GM21825 (cell line): ENCODE measurements around the gene MAPK10.
"Not testable (repeated sequence)": the region's sequence is repeated elsewhere in the genome, so short reads cannot be mapped to it uniquely, and the experiment has no call there.

Source experiments
- ATAC-seq: cut with Tn5 transposase; IDR thresholded peaks from one replicate; pipeline ENCODE4 v1.9.1; 2021; ENCODE audit warnings: mild to moderate bottlenecking, moderate library complexity; ENCODE audit not compliant: unreplicated experiment

Gene MAPK10

DNA sequence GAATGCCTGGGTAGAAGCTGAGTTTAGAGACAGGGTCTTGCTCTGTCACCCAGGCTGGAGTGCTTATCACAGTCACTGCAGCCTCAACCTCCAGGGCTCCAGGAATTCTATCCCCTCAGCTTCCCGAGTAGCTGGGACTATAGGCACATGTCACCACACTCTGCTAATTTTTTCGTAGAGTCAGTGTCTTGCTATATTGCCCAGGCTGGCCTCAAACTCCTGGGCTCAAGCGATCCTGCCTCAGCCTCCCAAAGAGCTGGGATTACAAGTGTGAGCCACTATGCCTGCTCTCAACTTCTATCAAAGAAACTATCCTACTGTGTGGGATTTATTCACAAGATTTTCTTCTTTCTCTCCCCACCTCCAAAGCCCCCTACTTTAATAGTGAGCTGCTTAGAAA lies 15.7 kb downstream of the MAPK10 start:
- no peak for ATAC-seq

DNA sequence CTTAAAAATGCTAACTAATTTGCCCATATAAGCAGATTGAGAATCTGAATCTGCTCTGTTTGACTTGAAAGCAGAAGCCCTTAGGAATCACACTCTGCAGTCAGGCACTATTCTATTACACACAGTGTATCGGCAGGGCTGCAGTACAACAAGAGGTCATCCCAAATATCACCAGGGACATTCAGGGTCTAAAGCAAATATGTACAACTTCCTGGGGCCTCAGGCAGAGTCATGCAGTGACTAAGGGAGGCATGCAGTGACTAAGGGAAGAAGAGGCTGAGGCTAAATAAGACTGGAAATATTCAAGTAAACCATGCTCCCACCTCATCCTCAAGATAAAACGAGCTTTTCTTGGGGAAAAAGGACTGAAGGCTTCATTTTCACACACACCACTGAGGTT lies 20.9 kb downstream of the MAPK10 start:
- no peak for ATAC-seq

DNA sequence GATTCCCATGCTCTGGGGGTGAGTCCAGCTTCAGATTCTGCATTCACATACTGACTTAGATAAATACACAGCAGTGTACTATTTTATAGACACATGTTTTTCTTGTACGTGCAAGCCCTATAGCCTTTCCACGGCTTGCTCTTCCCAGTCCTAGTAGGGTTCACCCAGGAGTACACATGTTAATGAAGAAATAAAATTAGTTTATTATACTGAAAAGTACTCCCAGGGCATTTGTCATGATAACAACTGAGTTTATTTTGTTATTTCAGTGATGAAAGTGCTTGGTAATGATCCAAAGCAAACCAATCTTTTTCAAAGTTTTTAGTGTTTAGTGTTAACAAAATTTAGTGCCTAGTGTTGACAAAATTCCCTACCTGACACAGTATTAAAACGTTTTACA lies 21.3 kb downstream of the MAPK10 start:
- no peak for ATAC-seq

DNA sequence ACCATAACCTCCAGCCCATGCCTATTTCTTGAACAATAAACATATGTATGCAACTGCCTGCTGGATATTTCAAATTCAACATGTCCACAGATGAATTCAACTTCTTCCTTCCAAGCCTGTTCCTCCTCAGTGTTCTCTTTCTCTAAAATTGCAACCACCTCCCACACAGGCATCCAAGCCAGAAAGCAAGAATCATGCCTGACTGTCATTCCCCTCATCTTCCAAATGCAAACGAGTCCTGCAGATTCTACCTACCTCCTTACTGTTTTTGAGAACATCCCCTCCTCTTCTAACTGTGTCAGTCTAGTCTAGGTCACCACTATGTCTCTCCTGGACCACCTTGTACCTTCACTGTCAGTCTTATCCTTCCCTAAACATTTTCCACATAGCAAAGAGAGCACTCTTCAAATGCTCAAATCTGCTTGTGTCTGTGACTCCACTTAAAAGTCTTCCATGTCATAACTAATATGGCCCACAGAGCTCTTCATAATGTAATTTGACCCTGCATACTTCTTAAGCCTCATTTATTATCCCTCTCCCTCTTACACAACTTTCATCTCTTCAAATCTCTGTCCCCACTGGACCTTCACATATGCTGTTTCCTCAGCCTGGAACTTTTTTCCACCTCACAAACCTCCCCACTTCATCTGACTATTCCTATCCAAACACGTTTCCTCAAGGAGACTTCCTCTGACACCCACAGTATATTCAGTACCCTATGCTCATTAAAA lies 25.7 kb downstream of the MAPK10 start:
- ATAC-seq, result no peak

DNA sequence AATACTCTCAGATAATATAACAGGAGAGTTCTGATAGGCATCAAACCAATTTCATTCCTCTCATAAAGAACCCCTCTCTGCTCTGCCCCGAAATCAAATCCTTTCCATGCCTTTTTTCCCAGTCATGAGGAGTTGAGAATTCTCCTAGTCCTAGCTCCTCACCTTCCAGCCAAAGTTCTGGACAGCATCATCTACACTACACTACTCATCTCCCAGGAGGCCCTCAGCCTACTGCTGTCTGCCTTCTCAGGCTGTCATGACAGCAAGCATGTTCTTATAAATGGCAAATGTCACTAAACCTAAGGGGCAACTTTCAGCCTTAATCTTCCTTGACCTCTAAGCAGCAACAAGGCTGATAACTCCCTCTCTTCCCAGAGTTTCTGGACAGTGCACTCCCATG lies 26.6 kb downstream of the MAPK10 start:
- ATAC-seq, result no peak

DNA sequence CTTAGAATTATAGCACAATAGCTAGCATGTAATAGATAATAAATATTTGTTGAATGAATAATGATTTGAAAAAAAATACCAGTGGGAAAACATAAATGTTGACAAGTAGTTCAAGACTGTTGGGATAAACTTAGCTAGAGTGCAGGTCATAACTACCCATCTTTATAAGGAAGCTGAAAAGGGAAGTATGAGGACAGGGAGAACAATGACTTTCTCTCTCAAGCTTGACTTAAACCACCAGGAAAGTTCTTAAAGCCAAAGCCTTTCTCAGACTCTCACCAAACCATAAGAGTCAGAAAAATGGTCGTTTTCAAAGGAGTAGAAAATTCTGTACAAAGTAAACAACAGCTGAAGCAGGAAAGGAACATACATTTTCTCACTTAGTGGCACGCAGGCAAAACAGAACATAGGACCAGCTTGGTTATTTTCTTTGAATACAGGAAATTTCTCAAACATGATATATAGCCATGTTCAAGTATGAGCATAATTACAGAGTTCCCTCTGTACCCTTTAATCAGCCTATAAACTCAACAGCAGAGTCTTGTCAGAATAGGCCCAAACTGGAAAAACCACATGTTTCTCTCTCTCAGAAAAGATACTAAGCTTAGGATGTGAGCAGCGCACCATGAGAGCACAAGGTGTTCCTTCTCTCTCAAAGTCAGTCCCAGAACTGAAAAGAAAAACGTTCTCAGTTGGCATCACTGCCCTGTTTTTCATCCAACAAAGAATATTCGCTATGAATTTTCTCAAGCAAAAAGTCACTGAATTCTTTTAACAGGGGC lies 28.7 kb downstream of the MAPK10 start:
- ATAC-seq, result no peak

DNA sequence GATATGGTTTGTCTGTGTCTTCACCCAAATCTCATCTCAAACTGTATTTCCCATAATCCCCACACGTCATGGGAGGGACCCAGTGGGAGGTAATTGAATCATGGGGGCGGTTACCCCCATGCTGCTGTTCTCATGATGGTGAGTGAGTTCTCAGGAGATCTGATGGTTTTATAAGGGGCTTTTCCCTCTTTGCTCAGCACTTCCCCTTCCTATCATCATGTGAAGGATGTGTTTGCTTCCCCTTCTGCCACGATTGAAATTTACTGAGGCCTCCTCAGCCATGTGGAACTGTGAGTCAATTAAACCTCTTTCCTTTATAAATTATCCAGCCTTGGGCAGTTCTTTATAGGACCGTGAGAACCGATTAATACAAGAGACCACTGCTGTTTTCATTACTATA lies 29.4 kb downstream of the MAPK10 start:
- ATAC-seq, result not testable (repeated sequence)

DNA sequence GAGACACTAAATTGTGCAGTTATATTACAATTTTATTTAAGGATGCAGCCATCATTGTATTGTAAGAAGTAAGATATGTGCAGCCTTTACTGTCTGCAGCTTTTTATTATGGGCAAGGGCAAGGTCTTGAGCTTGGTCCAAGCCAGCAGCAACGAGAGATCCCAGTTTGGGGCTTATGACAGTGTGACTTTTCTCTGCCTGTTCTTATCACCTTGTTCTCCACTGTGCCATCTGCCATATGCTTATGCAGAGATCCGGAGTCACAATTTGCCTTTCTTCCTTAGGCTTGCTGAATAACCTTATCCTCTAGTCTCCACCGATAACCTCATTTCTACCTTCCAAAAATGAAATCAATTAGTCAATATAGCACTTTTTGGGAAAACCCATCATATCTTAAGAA lies 30.4 kb downstream of the MAPK10 start:
- ATAC-seq, result no peak

DNA sequence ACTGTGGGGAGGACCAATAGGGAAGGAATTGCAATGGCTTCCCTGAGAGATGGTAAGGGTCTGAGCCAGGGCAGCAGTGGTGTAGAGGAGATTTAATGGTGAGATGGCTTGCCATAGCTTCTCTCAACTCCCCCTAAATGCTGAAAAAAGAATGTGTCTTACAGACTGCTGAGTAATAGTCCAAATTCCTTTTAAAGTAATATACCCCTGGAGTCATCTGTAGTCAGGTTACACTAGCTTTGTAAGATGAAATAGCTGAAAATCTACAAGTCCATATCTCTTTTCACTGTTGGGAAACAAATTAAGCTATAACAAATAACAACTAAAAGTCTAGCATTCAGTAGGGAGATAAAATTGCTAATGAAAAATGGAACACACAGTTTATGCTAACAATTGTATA lies 33.5 kb downstream of the MAPK10 start:
- ATAC-seq, result no peak

DNA sequence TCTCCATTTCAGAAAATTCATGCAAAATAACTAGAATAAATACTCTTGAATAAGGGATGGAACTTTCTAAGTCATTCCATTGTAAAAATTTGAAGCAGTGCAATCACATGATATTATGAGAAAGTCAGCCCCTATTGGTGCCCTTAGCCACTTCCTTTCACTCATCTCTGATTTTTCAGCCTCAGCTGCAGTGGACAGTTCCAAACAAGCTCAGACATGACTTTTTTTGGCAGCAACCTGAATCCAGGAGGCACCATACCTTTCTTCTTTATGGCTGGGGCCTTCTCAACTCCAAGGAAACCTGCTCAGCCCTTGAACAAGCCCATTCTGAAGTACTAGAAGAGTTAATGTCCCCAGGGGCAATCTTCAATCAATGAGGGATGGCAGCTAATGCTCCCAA lies 40.5 kb downstream of the MAPK10 start:
- no peak for ATAC-seq

DNA sequence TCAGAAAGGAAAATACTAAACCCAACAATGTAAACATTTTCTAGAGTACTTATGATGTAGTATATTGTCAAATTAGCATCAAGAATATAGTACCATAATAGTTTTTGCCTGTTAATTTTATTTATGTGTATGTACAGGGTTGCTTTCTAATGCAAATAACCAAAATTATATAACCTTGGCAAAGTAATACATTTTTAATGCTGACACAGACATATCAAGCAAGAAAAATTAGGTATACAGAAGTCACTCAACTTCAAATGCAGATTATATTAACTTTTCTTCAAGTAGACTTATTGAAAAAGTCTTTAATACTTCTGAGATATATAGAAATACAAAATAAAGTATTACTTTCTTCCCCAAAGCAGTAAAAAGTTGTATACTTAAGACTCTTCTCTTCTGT lies 44.3 kb downstream of the MAPK10 start:
- ATAC-seq, result no peak

DNA sequence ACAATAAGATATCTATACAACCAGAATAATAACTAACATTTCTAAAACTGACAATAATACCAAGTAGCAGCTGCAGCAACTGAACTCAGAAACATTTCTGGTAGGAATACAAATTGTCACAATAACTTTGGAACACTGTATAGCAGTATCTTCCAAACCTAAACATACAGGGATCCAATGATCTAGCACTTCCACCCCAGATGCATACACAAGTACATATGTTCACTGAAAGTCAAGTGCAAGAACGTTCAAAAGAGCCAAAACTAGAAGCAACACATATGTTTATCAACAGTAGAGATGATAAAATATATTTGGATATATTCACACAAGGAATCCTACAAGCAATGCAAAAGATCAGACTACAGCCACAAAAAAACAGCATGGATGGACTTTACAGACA lies 46.2 kb downstream of the MAPK10 start:
- ATAC-seq, result no peak

DNA sequence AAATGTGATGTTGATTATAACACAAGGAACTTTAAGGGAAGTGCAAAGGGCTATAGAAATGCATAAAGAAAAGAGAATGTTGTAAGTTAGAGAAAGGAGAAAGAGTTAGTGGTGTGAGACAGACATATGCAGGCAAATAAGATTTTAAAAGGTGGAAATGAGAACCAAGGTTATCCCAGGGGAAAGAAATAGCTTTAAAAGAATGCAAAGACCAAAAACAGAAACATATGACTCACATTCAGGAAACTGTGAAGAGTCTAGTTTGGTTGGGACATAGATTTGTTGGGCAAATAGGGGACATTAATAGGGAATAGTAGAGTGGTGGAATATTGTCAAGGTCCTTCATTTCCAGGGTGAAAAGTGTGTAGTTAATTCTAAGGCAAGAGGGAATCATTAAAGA lies 52.4 kb downstream of the MAPK10 start:
- no peak for ATAC-seq

DNA sequence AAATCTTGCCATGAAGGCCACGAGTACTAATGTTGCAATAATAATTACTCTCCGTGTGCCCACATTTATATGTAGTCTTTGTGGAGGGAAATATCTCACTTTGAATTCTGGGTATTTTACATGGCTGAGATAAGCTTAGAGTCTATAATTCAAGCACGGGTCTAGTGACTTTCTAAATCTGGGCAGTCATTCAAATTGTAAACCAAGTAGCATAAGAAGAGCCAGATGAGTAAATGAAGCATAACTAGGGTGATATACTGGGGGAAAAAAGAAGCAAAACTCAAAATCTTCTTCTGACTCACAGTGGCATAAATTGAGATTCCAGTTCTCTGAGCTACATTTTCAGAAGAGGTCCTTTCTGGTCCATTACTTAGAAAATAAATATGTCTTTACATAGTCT lies 53.0 kb downstream of the MAPK10 start:
- ATAC-seq, result no peak

DNA sequence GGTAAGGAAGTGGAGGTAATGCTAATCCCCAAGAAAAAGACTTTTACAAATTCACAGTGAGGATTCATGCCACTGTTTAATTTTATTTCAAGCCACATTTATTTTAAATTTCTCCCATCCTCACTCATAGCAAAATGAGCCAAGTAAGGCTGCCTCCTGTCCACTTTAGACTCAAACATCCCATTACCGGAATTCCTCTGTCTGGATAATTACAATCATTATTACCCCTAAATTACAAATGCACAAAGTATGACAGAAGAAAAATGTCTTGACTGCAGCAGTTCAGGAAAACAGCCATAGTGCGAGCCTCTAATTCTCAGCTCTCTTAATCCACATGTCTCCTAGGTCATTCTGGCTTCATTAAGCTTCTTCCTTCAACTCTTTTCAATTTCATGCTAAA lies 57.0 kb downstream of the MAPK10 start:
- no peak for ATAC-seq

DNA sequence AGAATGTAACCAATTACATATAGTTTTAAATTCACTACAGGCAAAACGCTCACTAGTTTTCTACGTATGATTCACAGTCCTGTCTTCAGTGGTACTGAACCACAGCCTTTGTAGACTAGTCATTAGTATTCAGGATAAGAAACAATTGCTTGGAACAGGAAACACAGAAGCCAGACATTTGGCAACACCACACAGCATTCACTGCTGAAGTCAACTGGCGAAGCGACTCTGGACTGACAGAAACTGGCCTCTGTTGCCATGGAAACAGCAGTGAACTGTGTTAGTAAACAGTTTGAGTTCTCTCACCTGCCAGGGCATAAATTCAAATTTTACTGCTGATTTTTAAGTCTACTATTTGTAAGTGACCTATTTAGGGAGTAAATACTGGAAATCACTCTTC lies 57.6 kb downstream of the MAPK10 start:
- no peak for ATAC-seq

DNA sequence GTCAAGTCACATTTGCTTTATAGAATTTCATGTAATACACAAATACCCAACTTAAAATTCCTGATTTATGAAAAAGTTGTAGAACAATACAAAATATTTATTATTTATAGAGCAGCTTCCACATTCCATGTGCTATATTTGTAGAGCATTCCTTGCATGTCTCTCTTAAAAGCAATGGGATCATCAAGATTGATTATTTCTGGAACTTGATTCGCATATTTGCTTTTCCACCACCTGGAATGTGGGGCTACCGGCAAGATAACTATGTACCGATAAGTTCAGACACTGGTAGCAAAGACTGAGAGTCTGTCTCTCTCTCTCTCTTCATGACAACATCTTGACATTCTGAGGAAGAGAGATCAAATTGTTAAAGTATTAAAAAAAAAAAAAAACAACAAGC lies 59.3 kb downstream of the MAPK10 start:
- ATAC-seq, result no peak

DNA sequence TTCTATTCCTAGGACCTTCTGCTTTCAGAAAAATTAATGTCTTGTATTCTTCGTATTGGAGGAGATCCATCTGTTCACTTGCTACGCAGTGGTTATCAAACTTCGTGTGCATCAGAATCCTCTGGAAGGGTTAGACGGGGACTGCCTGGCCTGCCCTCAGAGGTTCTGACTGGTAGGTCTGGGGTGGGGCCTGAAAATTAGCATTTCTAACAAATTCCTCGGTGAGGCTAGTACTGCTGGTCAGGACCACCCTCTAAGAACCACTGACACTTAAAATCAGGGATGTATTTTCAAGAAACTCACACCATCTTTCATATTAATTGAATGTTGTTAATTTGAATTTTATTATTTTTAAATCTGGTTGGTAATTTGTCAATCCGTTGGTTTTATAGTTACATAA lies 63.0 kb downstream of the MAPK10 start:
- no peak for ATAC-seq

DNA sequence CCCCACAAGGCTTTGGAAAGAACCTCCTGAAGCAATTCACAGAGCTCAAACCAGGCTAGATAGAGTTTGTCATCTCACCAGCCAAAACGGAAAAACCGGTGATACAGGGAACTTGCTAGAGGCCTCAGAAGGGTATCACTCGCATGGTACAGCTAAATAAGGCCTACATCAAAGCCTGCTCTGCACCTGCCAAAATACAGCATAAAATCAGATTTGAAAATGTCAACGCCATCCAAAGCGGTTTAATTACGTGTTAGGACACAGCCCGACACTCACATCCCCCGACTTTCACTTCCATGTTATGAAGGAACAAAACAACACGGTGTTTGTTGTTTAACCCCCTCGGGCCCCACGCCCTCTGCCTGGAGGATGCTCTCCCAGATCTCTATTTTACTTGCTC lies 65.0 kb downstream of the MAPK10 start:
- no peak for ATAC-seq

DNA sequence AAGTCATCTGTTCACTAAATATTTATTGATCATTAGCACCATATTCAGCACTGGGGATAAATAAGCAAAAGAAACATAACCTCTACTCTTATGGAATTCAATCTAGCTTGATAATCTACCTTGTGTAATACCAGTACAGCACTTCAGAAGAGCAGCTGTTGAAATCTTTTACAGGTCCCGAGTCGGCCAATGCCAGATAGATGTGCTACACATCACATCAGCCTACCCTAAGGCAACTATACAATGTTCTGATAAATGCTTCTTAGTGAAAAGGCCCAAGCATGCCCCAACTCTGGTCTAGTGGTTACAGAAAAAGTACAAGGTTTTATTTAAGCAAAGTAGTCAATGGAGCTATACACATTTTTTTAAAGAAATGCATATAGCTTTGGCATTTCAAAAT lies 68.7 kb downstream of the MAPK10 start:
- ATAC-seq, result no peak

DNA sequence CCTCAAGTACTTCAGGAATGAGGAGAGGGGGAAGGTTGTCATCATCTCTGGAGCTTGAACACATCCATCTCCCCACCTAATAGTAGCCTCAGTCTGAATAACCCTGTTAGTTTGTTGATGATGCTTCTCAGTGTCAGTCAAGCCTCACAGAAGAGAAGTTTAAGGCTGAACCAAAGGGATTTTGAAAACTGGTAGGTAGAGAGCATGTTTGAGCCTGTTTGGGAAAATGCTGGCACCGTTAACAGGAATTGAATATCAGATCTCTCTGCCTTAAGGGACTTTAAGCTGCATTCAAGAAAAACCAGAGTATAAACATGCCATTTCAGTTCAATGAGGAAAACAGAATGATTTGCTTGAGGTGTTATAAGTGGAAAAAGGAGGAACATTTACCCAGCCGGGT lies 73.1 kb downstream of the MAPK10 start:
- no peak for ATAC-seq

DNA sequence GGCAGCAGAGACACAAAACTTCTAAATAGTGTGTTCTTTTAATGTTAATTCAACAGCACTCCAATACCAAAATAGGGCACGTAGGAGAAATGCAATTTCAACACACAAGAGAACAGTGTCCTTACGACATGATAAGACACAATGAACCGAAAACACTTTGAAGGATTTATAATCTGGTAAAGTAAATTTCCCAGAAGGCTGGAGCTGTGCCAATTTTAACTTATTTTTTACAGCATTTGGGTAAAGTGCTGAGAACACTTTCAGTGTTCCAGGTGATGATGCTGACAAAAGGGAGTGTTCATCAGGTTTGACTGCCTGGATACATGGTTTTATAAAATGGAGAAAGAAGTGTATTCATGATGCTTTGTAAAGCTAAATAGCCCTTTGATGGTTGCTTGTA lies 76.5 kb downstream of the MAPK10 start:
- ATAC-seq, result no peak

DNA sequence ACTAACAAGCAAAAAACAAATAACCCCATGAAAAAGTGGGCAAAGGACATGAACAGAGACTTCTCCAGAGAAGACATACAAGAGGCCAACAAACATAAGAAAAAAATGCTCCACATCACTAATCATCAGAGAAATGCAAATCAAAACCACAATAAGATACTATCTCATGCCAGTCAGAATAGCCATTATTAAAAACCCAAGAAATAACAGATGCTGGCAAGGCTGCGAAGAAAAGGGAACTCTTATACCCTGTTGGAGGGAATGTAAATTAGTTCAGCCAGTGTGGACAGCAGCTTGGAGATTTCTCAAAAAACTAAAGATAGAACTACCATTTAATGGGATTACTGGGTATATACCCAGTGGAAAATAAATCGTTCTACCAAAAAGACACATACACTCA lies 79.6 kb downstream of the MAPK10 start:
- no peak for ATAC-seq
